ENCODE measurements around the gene TCF12.
"Not testable (repeated sequence)": the region's sequence is repeated elsewhere in the genome, so short reads cannot be mapped to it uniquely, and the experiment has no call there.

TCF12 gene

GRCh38 chr15:57134851-57135250 is 216.4 kb downstream of the TCF12 start:
- DNase-seq (ENCODE audit: low read depth in 2 of 2), result no peak

- DNase-seq (ENCODE audit: low read depth in 2 of 2), result no peak
Measured at GRCh38 chr15:57135800-57136199, 217.4 kb downstream of the TCF12 start.

GRCh38 chr15:57138349-57138788 is 219.9 kb downstream of the TCF12 start:
- no peak for DNase-seq (ENCODE audit: low read depth in 2 of 2)

GRCh38 chr15:57143511-57144078 is 225.2 kb downstream of the TCF12 start:
- no peak for DNase-seq (ENCODE audit: low read depth in 2 of 2)

GRCh38 chr15:57144448-57144847 is 226.0 kb downstream of the TCF12 start:
- no peak for DNase-seq (ENCODE audit: low read depth in 2 of 2)

- no peak for DNase-seq (ENCODE audit: low read depth in 2 of 2)
Measured at GRCh38 chr15:57146506-57147201, 228.2 kb downstream of the TCF12 start.

GRCh38 chr15:57147621-57148020 is 229.2 kb downstream of the TCF12 start:
- no peak for DNase-seq (ENCODE audit: low read depth in 2 of 2)

GRCh38 chr15:57148262-57148661 is 229.8 kb downstream of the TCF12 start:
- no peak for DNase-seq (ENCODE audit: low read depth in 2 of 2)

- DNase-seq (ENCODE audit: low read depth in 2 of 2), result no peak
Measured at GRCh38 chr15:57149196-57149595, 230.8 kb downstream of the TCF12 start.

GRCh38 chr15:57150066-57150865 is 231.8 kb downstream of the TCF12 start:
- DNase-seq (ENCODE audit: low read depth in 2 of 2), result no peak

GRCh38 chr15:57150866-57151203 is 232.4 kb downstream of the TCF12 start:
- not testable (repeated sequence) for DNase-seq (ENCODE audit: low read depth in 2 of 2)

GRCh38 chr15:57152133-57152532 is 233.7 kb downstream of the TCF12 start:
- no peak for DNase-seq (ENCODE audit: low read depth in 2 of 2)

- DNase-seq (ENCODE audit: low read depth in 2 of 2), result no peak
Measured at GRCh38 chr15:57152666-57153539, 234.5 kb downstream of the TCF12 start.

GRCh38 chr15:57156210-57156884 is 237.9 kb downstream of the TCF12 start:
- no peak for DNase-seq (ENCODE audit: low read depth in 2 of 2)

GRCh38 chr15:57158589-57158988 is 240.1 kb downstream of the TCF12 start:
- DNase-seq (ENCODE audit: low read depth in 2 of 2), result no peak

GRCh38 chr15:57158997-57159668 is 240.7 kb downstream of the TCF12 start:
- no peak for DNase-seq (ENCODE audit: low read depth in 2 of 2)

GRCh38 chr15:57159767-57160166 is 241.3 kb downstream of the TCF12 start:
- DNase-seq (ENCODE audit: low read depth in 2 of 2), result no peak

GRCh38 chr15:57160823-57161560 is 242.5 kb downstream of the TCF12 start:
- no peak for DNase-seq (ENCODE audit: low read depth in 2 of 2)

GRCh38 chr15:57164251-57164650 is 245.8 kb downstream of the TCF12 start:
- DNase-seq (ENCODE audit: low read depth in 2 of 2), result not testable (repeated sequence)

- DNase-seq (ENCODE audit: low read depth in 2 of 2), result no peak
Measured at GRCh38 chr15:57165992-57166391, 247.5 kb downstream of the TCF12 start.
